GM19351 (cell line): Measurements from ENCODE around the gene NABP2.
"Not testable (repeated sequence)": the region's sequence is repeated elsewhere in the genome, so short reads cannot be mapped to it uniquely, and the experiment has no call there.

Source experiments
- ATAC-seq: cut with Tn5 transposase; IDR thresholded peaks from one replicate; pipeline ENCODE4 v1.9.1; 2021; ENCODE audit warnings: mild to moderate bottlenecking, moderate library complexity; ENCODE audit not compliant: unreplicated experiment

Gene NABP2

GRCh38 chr12:56242986-56243385 lies 18.8 kb downstream of the NABP2 start:
- no peak for ATAC-seq

GRCh38 chr12:56243731-56244181 lies 19.6 kb downstream of the NABP2 start:
- no peak for ATAC-seq

DNA sequence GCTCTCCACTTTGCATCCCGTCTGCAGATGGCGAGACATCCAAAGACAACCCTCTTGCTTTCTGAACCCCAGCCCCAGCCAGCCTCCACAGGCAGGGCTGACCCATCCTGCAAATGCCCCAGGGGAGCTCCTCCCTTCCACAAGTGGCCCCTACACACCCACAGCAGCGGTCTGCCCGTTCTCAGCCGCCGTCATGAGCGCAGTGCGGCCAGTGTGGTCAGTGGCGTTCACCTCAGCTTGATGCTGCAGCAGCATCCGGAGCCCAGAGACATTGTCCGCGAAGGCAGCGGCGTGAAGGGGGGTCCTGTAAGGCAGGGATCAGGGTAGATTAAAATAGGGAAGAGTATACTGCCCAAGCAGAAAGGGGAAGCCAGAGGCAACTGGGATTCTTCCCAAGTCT lies 20.4 kb downstream of the NABP2 start:
- ATAC-seq = no peak

- no peak for ATAC-seq
Measured at GRCh38 chr12:56247923-56248322, 23.8 kb downstream of the NABP2 start.

GRCh38 chr12:56248711-56249110 lies 24.6 kb downstream of the NABP2 start:
- no peak for ATAC-seq

DNA sequence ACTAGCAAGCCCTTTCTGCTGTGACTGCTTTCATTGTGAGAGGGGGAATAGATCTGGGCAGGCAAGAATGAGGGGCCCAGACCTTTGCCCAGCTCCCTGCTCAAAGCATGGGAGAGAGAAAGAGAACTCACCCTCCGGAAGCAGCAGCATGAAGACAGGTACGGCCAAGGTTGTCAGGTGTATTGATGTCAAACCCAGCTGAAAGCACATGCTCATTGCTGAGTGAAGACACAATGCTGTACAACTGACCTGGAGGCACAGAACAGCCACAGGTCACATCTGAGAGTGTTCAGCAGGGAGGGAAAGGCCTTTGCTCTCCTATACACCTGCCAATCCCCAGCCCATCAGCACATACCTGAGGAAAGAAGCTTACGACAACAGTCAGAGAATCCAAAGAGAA lies 28.5 kb downstream of the NABP2 start:
- no peak for ATAC-seq

- ATAC-seq = no peak
Measured at GRCh38 chr12:56253091-56253490, 28.9 kb downstream of the NABP2 start.

DNA sequence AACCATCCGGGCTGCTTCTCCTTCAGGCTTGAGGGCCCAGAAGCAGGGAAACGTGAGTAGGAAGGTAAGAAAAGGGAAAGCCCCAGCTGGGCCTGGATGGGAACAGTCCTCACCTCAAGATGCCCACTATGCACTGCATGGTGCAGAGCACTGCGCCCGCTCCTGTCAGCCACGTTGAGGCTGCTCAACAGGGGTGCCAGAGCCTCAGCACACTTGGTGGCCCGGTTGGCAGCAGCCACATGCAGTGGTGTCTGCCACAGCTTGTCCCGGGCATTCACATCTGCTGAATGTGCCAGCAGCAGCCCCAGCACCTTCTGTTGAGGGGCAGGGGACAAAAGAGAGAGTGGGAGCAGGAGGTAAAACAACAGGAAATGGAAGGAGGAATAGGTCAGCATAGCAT lies 31.5 kb downstream of the NABP2 start:
- no peak for ATAC-seq

- ATAC-seq = no peak
Measured at GRCh38 chr12:56256326-56256960, 32.3 kb downstream of the NABP2 start.

DNA sequence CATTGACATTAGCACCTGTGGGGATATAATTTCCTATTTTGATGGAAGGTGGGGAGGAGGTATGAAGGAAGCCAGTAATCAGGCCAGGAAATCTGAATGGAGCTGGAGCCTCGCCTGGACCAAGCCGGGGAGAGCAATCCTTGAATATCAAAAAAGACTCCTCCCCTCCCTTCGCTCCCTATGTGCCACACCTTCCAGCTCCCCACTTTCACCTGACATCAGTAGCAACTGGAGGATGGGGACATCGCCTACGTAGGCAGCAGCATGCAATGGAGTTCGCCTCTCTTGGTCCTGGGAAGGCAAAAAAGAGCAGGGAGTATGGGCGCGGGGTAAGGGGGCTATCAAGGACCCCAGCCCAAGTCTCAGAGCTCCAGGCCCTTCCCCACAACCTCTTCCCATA lies 32.9 kb downstream of the NABP2 start:
- ATAC-seq = no peak

DNA sequence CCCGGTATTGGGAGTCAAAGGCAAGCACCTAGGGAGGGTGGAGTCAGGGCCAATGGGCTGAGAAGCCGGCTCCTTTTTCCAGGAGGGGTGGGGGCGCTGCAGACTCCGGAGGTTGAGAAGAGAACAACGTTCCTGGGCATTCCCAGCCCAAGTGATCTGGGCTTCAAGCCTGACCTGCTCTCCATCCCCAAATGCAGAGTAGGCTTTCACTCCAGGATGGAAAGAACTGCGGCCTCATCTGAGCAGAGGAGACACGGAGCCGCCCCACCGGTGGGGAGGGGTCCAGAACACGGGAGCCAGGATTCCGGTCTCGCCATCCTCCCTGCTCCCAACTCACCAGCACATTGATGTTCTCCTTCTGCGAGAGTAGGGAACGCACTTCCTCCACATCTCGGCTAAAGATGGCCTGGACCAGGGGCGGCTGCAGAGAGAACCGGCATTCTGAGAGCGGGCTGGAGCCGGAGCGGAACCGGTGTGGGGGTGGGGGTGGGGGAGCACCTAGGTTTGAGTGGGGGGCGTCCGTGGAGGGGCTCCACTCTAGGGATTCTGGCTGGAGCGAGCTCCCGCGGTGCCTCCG lies 33.4 kb downstream of the NABP2 start:
- peak; percentile 16 for ATAC-seq

GRCh38 chr12:56258068-56258819 lies 34.1 kb downstream of the NABP2 start, which contains the start of gene ANKRD52:
Gene ANKRD52, minus strand, starts transcription at chr12:56258384. Its CDS starts 115 bp downstream, at chr12:56258269.
- ATAC-seq = peak; percentile 92

DNA sequence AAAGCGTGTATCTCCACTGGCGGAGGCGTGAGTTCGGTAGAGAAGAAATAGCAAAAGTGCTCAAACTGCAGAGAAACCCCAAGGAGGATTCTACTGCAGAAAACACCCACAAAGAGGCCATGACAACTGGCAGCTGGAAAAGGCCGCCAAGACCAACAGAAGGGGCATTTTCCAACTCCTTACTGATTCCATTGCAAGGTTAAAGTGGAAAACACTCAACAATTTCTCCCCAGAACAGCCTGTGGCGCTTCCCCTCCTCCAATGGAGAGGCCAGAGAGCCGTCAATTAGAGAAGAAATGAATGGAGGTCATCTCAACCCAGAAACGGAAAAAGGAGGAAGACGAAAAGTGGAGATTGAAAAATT lies 34.7 kb downstream of the NABP2 start:
- ATAC-seq = peak; percentile 9

DNA sequence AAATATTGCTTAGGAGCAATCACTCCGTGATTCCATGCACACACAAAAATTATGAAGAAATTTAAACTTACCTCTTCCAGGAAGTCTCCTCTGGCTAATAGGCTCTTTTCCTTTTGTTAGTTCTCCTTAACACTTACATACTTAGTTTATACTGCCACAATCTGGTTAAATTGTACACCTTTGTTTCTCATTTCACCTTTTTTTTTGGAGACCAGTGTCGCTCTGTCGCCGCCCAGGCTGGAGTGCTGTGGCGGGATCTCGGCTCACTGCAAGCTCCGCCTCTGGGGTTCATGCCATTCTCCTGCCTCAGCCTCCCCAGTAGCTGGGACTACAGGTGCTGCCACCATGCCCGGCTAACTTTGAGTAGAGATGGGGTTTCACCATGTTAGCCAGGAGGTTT lies 36.2 kb downstream of the NABP2 start:
- ATAC-seq = no peak

- ATAC-seq = no peak
Measured at GRCh38 chr12:56260921-56261320, 36.8 kb downstream of the NABP2 start.

DNA sequence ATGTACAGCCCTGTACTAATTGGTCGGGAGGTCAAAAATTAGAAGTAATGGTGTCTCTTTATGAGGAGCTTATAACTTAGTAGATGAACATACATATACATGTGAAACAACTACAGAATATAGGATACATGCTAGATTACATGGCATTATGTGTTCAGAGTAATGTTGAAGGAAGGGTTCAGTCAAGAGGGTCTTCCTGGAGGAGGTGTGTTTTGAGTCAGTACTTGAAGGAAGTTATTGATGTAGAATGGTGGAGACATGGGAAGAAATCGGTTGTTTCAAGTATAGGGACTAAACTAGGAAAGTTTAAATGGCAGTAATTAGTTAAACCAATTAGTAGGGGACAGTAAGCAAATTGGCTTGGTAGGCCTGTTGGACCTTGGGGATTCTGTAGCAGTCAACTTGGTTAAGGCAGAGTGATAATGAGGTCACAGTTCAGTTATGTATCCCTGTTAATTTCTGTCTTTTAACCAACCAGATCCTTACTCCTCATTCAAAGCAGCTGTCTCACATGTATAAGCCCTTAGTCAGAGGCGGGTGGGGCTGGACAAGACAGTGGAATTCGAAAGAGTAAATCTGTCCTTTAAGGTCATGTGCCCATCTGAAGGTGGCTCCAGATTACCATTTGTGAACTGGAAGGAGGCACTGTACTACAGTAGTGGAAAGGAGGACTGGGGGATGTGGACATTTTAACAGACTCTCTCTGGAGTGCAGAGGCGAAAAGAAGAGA lies 37.5 kb downstream of the NABP2 start:
- no peak for ATAC-seq

- ATAC-seq = not testable (repeated sequence)
Measured at GRCh38 chr12:56262955-56263354, 38.8 kb downstream of the NABP2 start.

- not testable (repeated sequence) for ATAC-seq
Measured at GRCh38 chr12:56266068-56266692, 42.0 kb downstream of the NABP2 start.

- ATAC-seq = peak; percentile 88
Measured at GRCh38 chr12:56266693-56267442, 42.7 kb downstream of the NABP2 start, which contains the start of gene COQ10A. Gene COQ10A, plus strand, starts transcription at chr12:56266942. Its CDS starts 177 bp downstream, at chr12:56267119.

GRCh38 chr12:56267443-56268071 lies 43.4 kb downstream of the NABP2 start:
- peak; percentile 7 for ATAC-seq
